SK-N-SH (cell line): ENCODE results near the gene ABCG4. TPM values are rescaled to one million over a fixed set of nuclear protein-coding genes. Genes with fewer than 3 reads are reported as not detected.

Experiments
- CTCF ChIA-PET: fragments of 300-600, 350-600 bp; formaldehyde crosslinking; extraction: SDS; loops from one replicate; lab custom pipeline; 2021; lab: Yijun Ruan, JAX
- POLR2A ChIA-PET: fragments of 350-600 bp; sonication (Branson Sonifier 250); formaldehyde crosslinking; extraction: SDS; loops from one replicate; lab custom pipeline; 2020; ENCODE audit warnings: antibody characterized with exemption, inconsistent platforms; lab: Yijun Ruan, JAX
- DNase-seq: peaks from one replicate; pipeline ENCODE4 v3.0.0; 2012
- H2AFZ ChIP-seq: fragments of 200-600 bp; sonication (generic); 2 replicates; pipeline ENCODE4 v1.8.1; 2016; ENCODE audit warnings: antibody characterized with exemption, mild to moderate bottlenecking, low read depth
- H3F3A ChIP-seq: fragments of 200-600 bp; sonication (generic); replicated peaks from 2 replicates; pipeline ENCODE3; 2016; ENCODE audit warnings: antibody characterized with exemption, mild to moderate bottlenecking; ENCODE audit not compliant: insufficient read depth
- H3K27ac ChIP-seq, 2 experiments: fragments of 200-500 bp in 1 of 2; fragments of 200-600 bp in 1 of 2; sonication (Bioruptor generic) in 1 of 2; sonication (generic), shearing (Covaris generic) in 1 of 2; 2 replicates each; pipeline versions ENCODE4 v1.5.1 to v1.6.1; 2014 to 2016; ENCODE audit warnings: low read depth in 2 of 2, inconsistent platforms in 1 of 2, low read length in 1 of 2, mild to moderate bottlenecking in 1 of 2, mixed read lengths in 1 of 2
- H3K27me3 ChIP-seq: fragments of 200-600 bp; sonication (generic), shearing (Covaris generic); 2 replicates; pipeline ENCODE4 v1.6.1; 2016; ENCODE audit warnings: mixed run types; ENCODE audit not compliant: insufficient read depth
- H3K36me3 ChIP-seq, 2 experiments: fragments of 200-500 bp in 1 of 2; fragments of 200-600 bp in 1 of 2; sonication (Bioruptor generic) in 1 of 2; sonication (generic) in 1 of 2; replicated peaks in 1 of 2; 2 replicates each; pipeline versions ENCODE3 to v1.5.1; 2014 to 2016; ENCODE audit warnings: low read length in 1 of 2, mild to moderate bottlenecking in 1 of 2; ENCODE audit not compliant: insufficient read depth in 2 of 2, control insufficient read depth in 1 of 2
- H3K4me1 ChIP-seq, 2 experiments: fragments of 200-500 bp in 1 of 2; fragments of 200-600 bp in 1 of 2; sonication (Bioruptor generic) in 1 of 2; sonication (generic), shearing (Covaris generic) in 1 of 2; 2 replicates each; pipeline versions ENCODE4 v1.5.1 to v1.6.1; 2014 to 2016; ENCODE audit warnings: low read depth in 1 of 2, low read length in 1 of 2, mixed run types in 1 of 2; ENCODE audit not compliant: insufficient read depth in 2 of 2, control insufficient read depth in 1 of 2
- H3K4me2 ChIP-seq: fragments of 200-600 bp; sonication (generic), shearing (Covaris generic); 2 replicates; pipeline ENCODE4 v1.6.1; 2017; ENCODE audit warnings: mixed run types
- H3K4me3 ChIP-seq, 2 experiments: fragments of 200-500 bp in 1 of 2; fragments of 200-600 bp in 1 of 2; sonication (Bioruptor generic) in 1 of 2; sonication (generic), shearing (Covaris generic) in 1 of 2; 2 replicates each; pipeline versions ENCODE4 v1.5.1 to v1.8.1; 2014 to 2016; ENCODE audit warnings: low read depth in 2 of 2, inconsistent platforms in 1 of 2, low read length in 1 of 2, mild to moderate bottlenecking in 1 of 2, mixed read lengths in 1 of 2, moderate library complexity in 1 of 2
- H3K79me2 ChIP-seq: fragments of 200-600 bp; sonication (generic); 2 replicates; pipeline ENCODE4 v1.8.1; 2017; ENCODE audit warnings: mild to moderate bottlenecking; ENCODE audit not compliant: insufficient read depth
- H3K9ac ChIP-seq: fragments of 200-600 bp; sonication (generic); 2 replicates; pipeline ENCODE4 v1.6.1; 2017; ENCODE audit warnings: mixed run types
- H3K9me2 ChIP-seq: fragments of 200-600 bp; sonication (generic); 2 replicates; pipeline ENCODE4 v1.6.1; 2017; ENCODE audit warnings: mixed run types
- H3K9me3 ChIP-seq: fragments of 200-600 bp; sonication (generic); 2 replicates; pipeline ENCODE4 v1.6.1; 2017; ENCODE audit warnings: mixed run types, mild to moderate bottlenecking, moderate library complexity
- H4K20me1 ChIP-seq: fragments of 200-600 bp; sonication (generic); 2 replicates; pipeline ENCODE4 v1.6.1; 2017; ENCODE audit warnings: mild to moderate bottlenecking, mixed run types; ENCODE audit not compliant: insufficient read depth
- ELF1 ChIP-seq: IDR thresholded peaks from 2 replicates; pipeline ENCODE4 v1.4.0; 2012
- EP300 ChIP-seq, 2 experiments: IDR thresholded peaks; 2 replicates each; pipeline versions ENCODE4 v1.4.0 to v1.6.1; 2012; ENCODE audit warnings: borderline replicate concordance in 1 of 2, low read depth in 1 of 2, low read length in 1 of 2
- EZH2phosphoT487 ChIP-seq: fragments of 200-600 bp; sonication (generic); IDR thresholded peaks from 2 replicates; pipeline ENCODE4 v1.6.1; 2017; ENCODE audit warnings: low read depth, mixed run types, mild to moderate bottlenecking, antibody characterized with exemption, moderate library complexity, borderline replicate concordance
- FOXM1 ChIP-seq: IDR thresholded peaks from 2 replicates; pipeline ENCODE4 v1.4.0; 2012; ENCODE audit warnings: low read depth, mild to moderate bottlenecking
- GATA2 ChIP-seq: sonication (generic); formaldehyde crosslinking; IDR thresholded peaks from 2 replicates; pipeline ENCODE4 v1.5.0; 2020; ENCODE audit warnings: mild to moderate bottlenecking, missing genetic modification reagents
- IRF3 ChIP-seq: fragments of 150-350 bp; IDR thresholded peaks from 2 replicates; pipeline ENCODE4 v1.6.1; 2016; ENCODE audit warnings: mild to moderate bottlenecking, low read depth, low read length
- MAX ChIP-seq: IDR thresholded peaks from 2 replicates; pipeline ENCODE4 v1.4.0; 2012; ENCODE audit warnings: low read depth
- MEF2A ChIP-seq: IDR thresholded peaks from 2 replicates; pipeline ENCODE4 v1.4.0; 2012; ENCODE audit warnings: low read depth, borderline replicate concordance
- NFIC ChIP-seq: IDR thresholded peaks from 2 replicates; pipeline ENCODE4 v1.4.0; 2012; ENCODE audit warnings: borderline replicate concordance
- NRF1 ChIP-seq: IDR thresholded peaks from 2 replicates; pipeline ENCODE4 v1.6.1; 2012; ENCODE audit warnings: low read depth, mild to moderate bottlenecking, low read length
- RAD21 ChIP-seq: IDR thresholded peaks from 2 replicates; pipeline ENCODE4 v1.6.1; 2012; ENCODE audit warnings: mild to moderate bottlenecking, low read length
- RXRA ChIP-seq: IDR thresholded peaks from 2 replicates; pipeline ENCODE4 v1.4.0; 2012; ENCODE audit warnings: low read depth, mild to moderate bottlenecking, borderline replicate concordance
- SIN3A ChIP-seq: IDR thresholded peaks from 2 replicates; pipeline ENCODE4 v1.6.1; 2012; ENCODE audit warnings: low read depth, mild to moderate bottlenecking, low read length, moderate library complexity, borderline replicate concordance
- SMC3 ChIP-seq: IDR thresholded peaks from 2 replicates; pipeline ENCODE4 v1.6.1; 2012; ENCODE audit warnings: low read depth, low read length, improper control_type of control experiment
- TEAD4 ChIP-seq: IDR thresholded peaks from 2 replicates; pipeline ENCODE4 v1.4.0; 2012; ENCODE audit warnings: mild to moderate bottlenecking, borderline replicate concordance; ENCODE audit not compliant: insufficient read depth
- USF2 ChIP-seq: fragments of 150-350 bp; IDR thresholded peaks from 2 replicates; pipeline ENCODE4 v1.6.1; 2017; ENCODE audit warnings: antibody characterized with exemption, low read length, low read depth, borderline replicate concordance
- YY1 ChIP-seq: IDR thresholded peaks from 2 replicates; pipeline ENCODE4 v1.4.0; 2012; ENCODE audit warnings: low read depth, mild to moderate bottlenecking
- WGBS: methylation state at CpG from one replicate; pipeline ENCODE4 v1.1.6; 2017; ENCODE audit warnings: low lambda C conversion rate; 5-methylcytosine and 5-hydroxymethylcytosine counted together
- polyA plus RNA-seq, 3 experiments: library from polyadenylated mRNA; depleted of rRNA; stranded (reverse); fragments of >200 nt; gene quantifications; 2 replicates each; pipeline ENCODE4 v1.2.3, GENCODE V29; 2012

ABCG4 gene
- polyA plus RNA-seq, 1 of the 3 experiments (the other 2 are of a cell fraction): 0.72 TPM

- no peaks in the 10 kb centered on the region for H4K20me1 ChIP-seq
- H3K9ac ChIP-seq: no peak overlapping the region
- no peak for DNase-seq
- no peak overlapping the region for H2AFZ ChIP-seq
- no peaks in the 10 kb centered on the region for H3F3A ChIP-seq
- ChIA-PET CTCF (interaction anchor here (1.3 to 2.1 kb wide), 3 partner anchors 13 to 99 kb away, joined by 6 to 12 read pairs (median 10); partner anchors contain the start of gene CBL), POLR2A (no interaction called here)
- WGBS: 72% methylated on average over 5 of the region's 5 CpGs
- no peak overlapping the region for H3K27ac ChIP-seq
- H3K4me3 ChIP-seq: no peak overlapping the region
- no peaks in the 10 kb centered on the region for H3K27me3 ChIP-seq
- no peaks in the 10 kb centered on the region for H3K36me3 ChIP-seq
- H3K4me2 ChIP-seq: no peak overlapping the region
- no peaks in the 10 kb centered on the region for H3K9me3 ChIP-seq
- H3K4me1 ChIP-seq: no peaks in the 10 kb centered on the region
- no peaks in the 10 kb centered on the region for H3K9me2 ChIP-seq
- no peak for TF ChIP-seq MAX
- TF ChIP-seq RAD21: no peak
- TF ChIP-seq EZH2phosphoT487: no peak
- no peak for TF ChIP-seq SIN3A
- no peak for TF ChIP-seq NFIC
- TF ChIP-seq RXRA: no peak
- no peak for TF ChIP-seq IRF3
- H3K79me2 ChIP-seq: no peaks in the 10 kb centered on the region
Observed at GRCh38 chr11:119193001-119193400, 44.1 kb downstream of the ABCG4 start.

- Histone ChIP-seq H2AFZ (no peak overlapping the region), H3K9ac (no peak overlapping the region), H3K4me1 (no peaks in the 10 kb centered on the region), H3K9me3 (no peaks in the 10 kb centered on the region), H3K4me3 (no peak overlapping the region), H3K36me3 (no peaks in the 10 kb centered on the region), H3K79me2 (no peaks in the 10 kb centered on the region), H3K4me2 (no peak overlapping the region), H3K9me2 (no peaks in the 10 kb centered on the region), H3K27me3 (no peaks in the 10 kb centered on the region), H3F3A (no peaks in the 10 kb centered on the region), H3K27ac (no peak overlapping the region), H4K20me1 (no peaks in the 10 kb centered on the region)
- 82% methylated on average over 10 of the region's 10 CpGs for WGBS
- no peak for TF ChIP-seq FOXM1
- ChIA-PET CTCF (interaction anchor here (2.1 kb wide), 1 partner anchor 24 kb away, joined by 12 read pairs; no protein-coding TSS in a partner anchor), POLR2A (no interaction called here)
- no peak for DNase-seq
Observed at GRCh38 chr11:119193626-119194025, 44.8 kb downstream of the ABCG4 start.

- Histone ChIP-seq H3K27me3 (no peaks in the 10 kb centered on the region), H3K4me1 (no peaks in the 10 kb centered on the region), H3K79me2 (no peaks in the 10 kb centered on the region)
- POLR2A ChIA-PET: interaction anchor here (1.6 kb wide), 1 partner anchor 100 kb away, joined by 5 read pairs; a partner anchor contains a TSS
- WGBS: 80% methylated on average over 6 of the region's 7 CpGs
- TF ChIP-seq TEAD4 (no peak), MEF2A (no peak), GATA2 (CRISPR knock-in tag) (no peak), RAD21 (no peak), SMC3 (no peak), NRF1 (no peak), EP300 (IDR thresholded peaks at IDR 0.05; ENCODE audit: borderline replicate concordance in 1 of 2, low read depth in 1 of 2, low read length in 1 of 2) (no peak), ELF1 (no peak), YY1 (no peak), USF2 (no peak)
- TF ChIP-seq, all 33 proteins: peak for 0
- DNase-seq: no peak
- no peak overlapping the region; a peak in 1 of 4 replicates for H3K4me3 ChIP-seq
- H3K4me2 ChIP-seq: no peak overlapping the region
- H3K27ac ChIP-seq: no peak overlapping the region
- CTCF ChIA-PET: interaction anchor here (1.0 to 4.6 kb wide), 7 partner anchors 10 to 113 kb away, joined by 3 to 48 read pairs (median 25); partner anchors contain the start of genes CBL, NHERF4 and NLRX1
- H3K36me3 ChIP-seq: no peaks in the 10 kb centered on the region
- no peaks in the 10 kb centered on the region for H3K9me3 ChIP-seq
- no peaks in the 10 kb centered on the region for H3F3A ChIP-seq
- H3K9ac ChIP-seq: no peak overlapping the region
- H3K9me2 ChIP-seq: no peaks in the 10 kb centered on the region
- no peaks in the 10 kb centered on the region for H4K20me1 ChIP-seq
- no peak overlapping the region for H2AFZ ChIP-seq
Observed at GRCh38 chr11:119194811-119195440, 46.1 kb downstream of the ABCG4 start.
